B cell (primary cell): ENCODE results near the gene YPEL3. TPM values are rescaled to one million over a fixed set of nuclear protein-coding genes. Genes with fewer than 3 reads are reported as not detected.

Source experiments
- ATAC-seq: fragments of 200-7000 bp; cut with Tn5 transposase; one replicate; pipeline ENCODE4 v1.10.0; 2021; ENCODE audit warnings: low read depth, mild to moderate bottlenecking, moderate number of reproducible peaks, moderate library complexity
- CTCF ChIA-PET: fragments of 350-600 bp; sonication (Branson Sonifier 250); formaldehyde crosslinking; loops from one replicate; lab custom pipeline; 2021; ENCODE audit warnings: antibody characterized with exemption, inconsistent platforms; lab: Charles Lee
- POLR2A ChIA-PET: fragments of 350-600 bp; sonication (Branson Sonifier 250); formaldehyde crosslinking; loops from one replicate; lab custom pipeline; 2021; ENCODE audit warnings: antibody characterized with exemption; lab: Charles Lee
- DNase-seq: peaks from one replicate; pipeline ENCODE4 v3.0.0; 2013
- H2AFZ ChIP-seq: 2 replicates; pipeline ENCODE4 v1.6.1; 2012; ENCODE audit warnings: mild to moderate bottlenecking, low read depth, low read length; ENCODE audit not compliant: insufficient read depth, poor library complexity, severe bottlenecking
- H3K27ac ChIP-seq, 2 donors: 1 replicate in 1 of 2; 2 replicates in 1 of 2; pipeline ENCODE4 v1.5.1; 2012 to 2013; ENCODE audit warnings: low read length in 2 of 2, mild to moderate bottlenecking in 2 of 2, moderate library complexity in 1 of 2
- H3K27me3 ChIP-seq, 4 experiments: fragments of 200-600 bp in 1 of 4; sonication (generic) in 1 of 4; replicated peaks in 1 of 4; 1 replicate in 2 of 4; 2 replicates in 2 of 4; pipeline versions ENCODE4 v1.6.1 to v1.7.0; 2013 to 2016; ENCODE audit warnings: low read length in 3 of 4, mild to moderate bottlenecking in 2 of 4, mixed read lengths in 1 of 4, moderate library complexity in 1 of 4; ENCODE audit not compliant: insufficient read depth in 4 of 4, control insufficient read depth in 3 of 4; ENCODE audit errors: control extremely low read depth in 1 of 4
- H3K36me3 ChIP-seq, 2 experiments: replicated peaks in 1 of 2; 1 replicate in 1 of 2; 2 replicates in 1 of 2; pipeline versions ENCODE4 v1.6.1 to v1.7.1; 2013; ENCODE audit warnings: low read length in 1 of 2; ENCODE audit not compliant: insufficient read depth in 2 of 2, control insufficient read depth in 1 of 2; ENCODE audit errors: control extremely low read depth in 1 of 2, extremely low read depth in 1 of 2
- H3K4me1 ChIP-seq, 2 donors: fragments of 200-600 bp in 1 of 2; sonication (generic) in 1 of 2; 1 replicate in 1 of 2; 2 replicates in 1 of 2; pipeline versions ENCODE4 v1.5.1 to v1.6.1; 2013 to 2017; ENCODE audit warnings: low read length in 2 of 2; ENCODE audit not compliant: control insufficient read depth in 2 of 2, insufficient read depth in 2 of 2
- H3K4me2 ChIP-seq: replicated peaks from 2 replicates; pipeline ENCODE3; 2012; ENCODE audit warnings: mild to moderate bottlenecking, low read depth, low read length; ENCODE audit not compliant: poor library complexity, severe bottlenecking
- H3K4me3 ChIP-seq, 5 experiments: fragments of 200-600 bp in 1 of 5; sonication (generic) in 1 of 5; 1 replicate in 3 of 5; 2 replicates in 2 of 5; pipeline versions ENCODE4 v1.5.1 to v1.7.0; 2011 to 2016; ENCODE audit warnings: low read length in 4 of 5, mild to moderate bottlenecking in 4 of 5, low read depth in 2 of 5, control low read depth in 1 of 5, moderate library complexity in 1 of 5; ENCODE audit not compliant: insufficient read depth in 1 of 5; ENCODE audit errors: control extremely low read depth in 1 of 5, extremely low read depth in 1 of 5
- H3K79me2 ChIP-seq: fragments of 200-600 bp; sonication (generic); one replicate; pipeline ENCODE4 v1.6.0; 2016; ENCODE audit warnings: low read length; ENCODE audit not compliant: control insufficient read depth, insufficient read depth
- H3K9ac ChIP-seq: fragments of 200-600 bp; sonication (generic); 2 replicates; pipeline ENCODE4 v1.6.1; 2017; ENCODE audit warnings: mild to moderate bottlenecking, low read length, moderate library complexity
- H3K9me3 ChIP-seq, 3 donors: one replicate each; pipeline versions ENCODE4 v1.6.1 to v1.7.1; 2013; ENCODE audit warnings: low read length in 2 of 3; ENCODE audit not compliant: control insufficient read depth in 2 of 3, insufficient read depth in 1 of 3; ENCODE audit errors: control extremely low read depth in 1 of 3
- H4K20me1 ChIP-seq: 2 replicates; pipeline ENCODE4 v1.6.0; 2012; ENCODE audit warnings: mild to moderate bottlenecking, low read length; ENCODE audit not compliant: insufficient read depth, control insufficient read depth, poor library complexity, severe bottlenecking
- H3K27ac Mint-ChIP-seq: one replicate; pipeline ENCODE4 v1.8.0; 2021; ENCODE audit warnings: mixed read lengths
- H3K27me3 Mint-ChIP-seq: one replicate; pipeline ENCODE4 v1.8.0; 2021; ENCODE audit warnings: mixed read lengths
- H3K4me1 Mint-ChIP-seq: one replicate; pipeline ENCODE4 v1.8.0; 2021; ENCODE audit warnings: mixed read lengths
- H3K4me3 Mint-ChIP-seq: one replicate; pipeline ENCODE4 v1.8.0; 2021; ENCODE audit warnings: mixed read lengths
- H3K9me3 Mint-ChIP-seq: one replicate; pipeline ENCODE4 v1.8.0; 2022; ENCODE audit warnings: mixed read lengths; ENCODE audit not compliant: insufficient read depth
- CTCF ChIP-seq: fragments of 200-600 bp; IDR thresholded peaks from one replicate; pipeline ENCODE4 v1.8.0; 2022; ENCODE audit warnings: antibody characterized with exemption, mild to moderate bottlenecking
- EZH2 ChIP-seq: IDR thresholded peaks from 2 replicates; pipeline ENCODE4 v1.6.1; 2012; ENCODE audit warnings: borderline replicate concordance, low read depth, mild to moderate bottlenecking, moderate library complexity, low read length; ENCODE audit not compliant: insufficient read depth, poor library complexity, severe bottlenecking
- WGBS: methylation state at CpG from one replicate; pipeline ENCODE4 v1.1.5; 2013; ENCODE audit warnings: missing lambda C conversion rate; ENCODE audit not compliant: insufficient coverage; 5-methylcytosine and 5-hydroxymethylcytosine counted together
- intact Hi-C: fragments of 100-400 bp; cut with micrococcal nuclease; formaldehyde crosslinking; loops from one replicate; pipeline ENCODE4 v1.10.0; 2022
- polyA plus RNA-seq: library from polyadenylated mRNA; depleted of rRNA; stranded (reverse); fragments of >200 nt; gene quantifications from 2 replicates; pipeline ENCODE4 v1.2.3, GENCODE V29; 2012
- total RNA-seq, 2 donors: library from RNA; stranded (reverse); fragments of 120-200 nt in 1 of 2; gene quantifications; 1 replicate in 1 of 2; 2 replicates in 1 of 2; pipeline versions ENCODE4 v1.2.3 to v1.2.4, GENCODE V29; 2013 to 2022

Gene YPEL3
- total and polyA plus RNA-seq, 2 donors (not counting 1 experiment from before 2014, with no cell fraction given), result 314 to 414 TPM

- 95% methylated on average over 21 of the region's 22 CpGs for WGBS
- H3K4me3 ChIP-seq, result no peak overlapping the region
- peaks cover 0 to 25% of the 10 kb centered on the region in 2 experiments for H3K36me3 ChIP-seq
- ChIA-PET CTCF (interaction anchor here (0.6 to 3.6 kb wide), 2 partner anchors 24 to 1118 kb away, joined by 4 to 28 read pairs; partner anchors contain the start of gene ALDOA), POLR2A (interaction anchor here (0.5 kb wide), 1 partner anchor 14 kb away, joined by 7 read pairs; no protein-coding TSS in a partner anchor)
- peaks cover 3% of the 10 kb centered on the region for H3K79me2 ChIP-seq
- peaks cover 19 to 40% of the 10 kb centered on the region in 2 donors for H3K4me1 ChIP-seq
- H3K27ac ChIP-seq, result no peak overlapping the region
- H3K27me3 ChIP-seq, result no peaks in the 10 kb centered on the region
- no peak overlapping the region for H3K4me2 ChIP-seq
- Mint-ChIP-seq H3K27ac (no peak overlapping the region), H3K4me3 (no peak overlapping the region), H3K27me3 (no peaks in the 10 kb centered on the region), H3K9me3 (no peaks in the 10 kb centered on the region), H3K4me1 (peaks cover 37% of the 10 kb centered on the region)
- ATAC-seq (no peak), DNase-seq (no peak)
- no peaks in the 10 kb centered on the region for H3K9me3 ChIP-seq
- H4K20me1 ChIP-seq, result no peaks in the 10 kb centered on the region
- H3K9ac ChIP-seq, result no peak overlapping the region
- no peak overlapping the region for H2AFZ ChIP-seq
- intact Hi-C loops, result no loop called here
- TF ChIP-seq CTCF (no peak), EZH2 (no peak)
These were observed 7.0 kb downstream of the YPEL3 start for GRCh38 chr16:30088832-30089624.

- H3K9me3 Mint-ChIP-seq, result no peaks in the 10 kb centered on the region
- ChIA-PET CTCF (no interaction called here), POLR2A (no interaction called here)
- peaks cover 33% of the 10 kb centered on the region for H3K4me1 Mint-ChIP-seq
- no peak overlapping the region for H3K27ac ChIP-seq
- H3K9me3 ChIP-seq, result no peaks in the 10 kb centered on the region
- H3K27me3 Mint-ChIP-seq, result no peaks in the 10 kb centered on the region
- WGBS, result 88% methylated on average over 3 of the region's 10 CpGs
- H3K27me3 ChIP-seq, result no peaks in the 10 kb centered on the region
- no peak overlapping the region for H3K4me3 Mint-ChIP-seq
- no peak overlapping the region for H3K27ac Mint-ChIP-seq
- H3K9ac ChIP-seq, result no peak overlapping the region
- ATAC-seq (no peak), DNase-seq (no peak)
- intact Hi-C loops, result no loop called here
- H3K4me2 ChIP-seq, result no peak overlapping the region
- H3K36me3 ChIP-seq, result peaks cover 0 to 23% of the 10 kb centered on the region in 2 experiments
- H3K4me1 ChIP-seq, result peaks cover 13 to 33% of the 10 kb centered on the region in 2 donors
- no peak overlapping the region for H3K4me3 ChIP-seq
- no peak overlapping the region for H2AFZ ChIP-seq
- H3K79me2 ChIP-seq, result no peaks in the 10 kb centered on the region
- H4K20me1 ChIP-seq, result no peaks in the 10 kb centered on the region
- TF ChIP-seq EZH2 (no peak), CTCF (no peak)
These were observed 7.7 kb downstream of the YPEL3 start for GRCh38 chr16:30088237-30088831.
